ENCODE data around the gene MCF2L. TPM values are rescaled to one million over a fixed set of nuclear protein-coding genes. Genes with fewer than 3 reads are reported as not detected.

Gene MCF2L
- total and polyA plus RNA-seq, 2 experiments from 2014 or later, result 27.6 to 38.6 TPM

- no peaks in the 10 kb centered on the region for H3K4me1 ChIP-seq (ENCODE audit: low read depth)
- H3K27me3 ChIP-seq, result peaks cover 36% of the 10 kb centered on the region
- no peak overlapping the region for H3K4me3 ChIP-seq
- TF ChIP-seq, protein P1, sequence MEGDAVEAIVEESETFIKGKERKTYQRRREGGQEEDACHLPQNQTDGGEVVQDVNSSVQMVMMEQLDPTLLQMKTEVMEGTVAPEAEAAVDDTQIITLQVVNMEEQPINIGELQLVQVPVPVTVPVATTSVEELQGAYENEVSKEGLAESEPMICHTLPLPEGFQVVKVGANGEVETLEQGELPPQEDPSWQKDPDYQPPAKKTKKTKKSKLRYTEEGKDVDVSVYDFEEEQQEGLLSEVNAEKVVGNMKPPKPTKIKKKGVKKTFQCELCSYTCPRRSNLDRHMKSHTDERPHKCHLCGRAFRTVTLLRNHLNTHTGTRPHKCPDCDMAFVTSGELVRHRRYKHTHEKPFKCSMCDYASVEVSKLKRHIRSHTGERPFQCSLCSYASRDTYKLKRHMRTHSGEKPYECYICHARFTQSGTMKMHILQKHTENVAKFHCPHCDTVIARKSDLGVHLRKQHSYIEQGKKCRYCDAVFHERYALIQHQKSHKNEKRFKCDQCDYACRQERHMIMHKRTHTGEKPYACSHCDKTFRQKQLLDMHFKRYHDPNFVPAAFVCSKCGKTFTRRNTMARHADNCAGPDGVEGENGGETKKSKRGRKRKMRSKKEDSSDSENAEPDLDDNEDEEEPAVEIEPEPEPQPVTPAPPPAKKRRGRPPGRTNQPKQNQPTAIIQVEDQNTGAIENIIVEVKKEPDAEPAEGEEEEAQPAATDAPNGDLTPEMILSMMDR (IDR thresholded peaks at IDR 0.05; ENCODE audit: low read depth, low read length), result no peak
- H3K27ac ChIP-seq, result no peak overlapping the region
- no peaks in the 10 kb centered on the region for H3K36me3 ChIP-seq
- DNase-seq (ENCODE audit: low read depth in 1 of 2, low spot score in 1 of 2), result no peak
- H3K9me3 ChIP-seq (ENCODE audit: low read depth), result no peaks in the 10 kb centered on the region
These were observed 174.6 kb downstream of the MCF2L start for GRCh38 chr13:113143466-113144254.

GRCh38 chr13:113144255-113144629, 175.2 kb downstream of the MCF2L start:
- TF ChIP-seq, protein P1 (IDR thresholded peaks at IDR 0.05; ENCODE audit: low read depth, low read length), result no peak

DNA sequence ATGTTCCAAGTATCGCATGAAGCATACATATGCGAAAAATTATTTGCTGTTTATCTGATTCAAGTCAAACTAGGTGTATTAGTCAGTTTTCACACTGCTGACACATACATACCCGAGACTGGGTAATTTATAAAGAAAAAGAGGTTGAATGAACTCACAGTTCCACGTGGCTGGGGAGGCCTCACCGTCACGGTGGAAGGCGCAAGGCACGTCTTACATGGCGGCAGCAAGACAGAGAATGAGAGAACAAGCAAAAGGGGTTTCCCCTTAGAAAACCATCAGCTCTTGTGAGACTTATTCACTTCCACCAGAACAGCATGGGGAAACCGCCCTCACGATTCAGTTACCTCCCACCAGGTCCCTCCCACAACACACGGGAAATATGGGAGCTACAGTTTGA, 176.5 kb downstream of the MCF2L start:
- Histone ChIP-seq H3K36me3 (no peaks in the 10 kb centered on the region), H3K27me3 (peaks cover 25% of the 10 kb centered on the region), H3K4me1 (ENCODE audit: low read depth) (no peaks in the 10 kb centered on the region), H3K27ac (no peak overlapping the region), H3K4me3 (no peak overlapping the region), H3K9me3 (ENCODE audit: low read depth) (no peaks in the 10 kb centered on the region)
- TF ChIP-seq, protein P1 (IDR thresholded peaks at IDR 0.05; ENCODE audit: low read depth, low read length), result no peak
- no peak for DNase-seq (ENCODE audit: low read depth in 1 of 2, low spot score in 1 of 2)

More at GRCh38 chr13:113144255-113144629, 175.2 kb downstream of the MCF2L start:
- DNase-seq (ENCODE audit: low read depth in 1 of 2, low spot score in 1 of 2), result no peak
- no peaks in the 10 kb centered on the region for H3K9me3 ChIP-seq (ENCODE audit: low read depth)
- no peak overlapping the region for H3K27ac ChIP-seq
- no peaks in the 10 kb centered on the region for H3K4me1 ChIP-seq (ENCODE audit: low read depth)
- no peak overlapping the region for H3K4me3 ChIP-seq
- H3K36me3 ChIP-seq, result no peaks in the 10 kb centered on the region
- H3K27me3 ChIP-seq, result peaks cover 32% of the 10 kb centered on the region

- H3K4me1 ChIP-seq (ENCODE audit: low read depth), result no peaks in the 10 kb centered on the region
- H3K27ac ChIP-seq, result no peak overlapping the region
- TF ChIP-seq, protein P1 (IDR thresholded peaks at IDR 0.05; ENCODE audit: low read depth, low read length), result no peak
- H3K4me3 ChIP-seq, result no peak overlapping the region
- no peaks in the 10 kb centered on the region for H3K9me3 ChIP-seq (ENCODE audit: low read depth)
- no peaks in the 10 kb centered on the region for H3K36me3 ChIP-seq
- H3K27me3 ChIP-seq, result peaks cover 20% of the 10 kb centered on the region
- DNase-seq (ENCODE audit: low read depth in 1 of 2, low spot score in 1 of 2), result no peak
These were observed 177.0 kb downstream of the MCF2L start for GRCh38 chr13:113145911-113146598.

DNA sequence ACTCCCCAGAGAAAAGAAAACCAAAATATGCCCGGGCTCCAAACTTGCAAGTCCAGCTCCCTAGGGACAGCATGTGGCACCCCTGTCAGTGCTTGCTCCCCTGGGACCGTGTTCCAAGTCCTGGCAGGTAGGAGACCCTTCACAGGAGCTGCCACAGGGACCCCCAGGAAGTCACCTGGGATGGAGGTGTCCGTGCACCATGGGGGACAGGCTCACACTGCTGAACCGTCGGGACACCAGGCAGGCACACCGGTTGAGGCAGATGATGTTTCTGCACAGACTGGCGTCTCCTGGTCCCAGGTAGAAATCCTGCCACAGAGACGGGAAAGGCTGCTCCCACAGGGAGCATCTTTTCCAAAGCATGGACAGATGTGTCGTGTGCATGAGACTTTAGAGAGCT, 177.7 kb downstream of the MCF2L start:
- H3K27me3 ChIP-seq, result peaks cover 22% of the 10 kb centered on the region
- no peaks in the 10 kb centered on the region for H3K9me3 ChIP-seq (ENCODE audit: low read depth)
- DNase-seq (ENCODE audit: low read depth in 1 of 2, low spot score in 1 of 2), result no peak
- no peaks in the 10 kb centered on the region for H3K4me1 ChIP-seq (ENCODE audit: low read depth)
- no peaks in the 10 kb centered on the region for H3K36me3 ChIP-seq
- TF ChIP-seq, protein P1 (IDR thresholded peaks at IDR 0.05; ENCODE audit: low read depth, low read length), result no peak
- H3K27ac ChIP-seq, result no peak overlapping the region
- H3K4me3 ChIP-seq, result no peak overlapping the region
